ENCODE measurements around the gene PRKCA.

PRKCA gene

GRCh38 chr17:66734186-66734943, 432.0 kb downstream of the PRKCA start:
- ChIA-PET POLR2A (no interaction called here), CTCF (no interaction called here)
- H3K4me3 ChIP-seq (ENCODE audit: low read depth, low read length) = no peak overlapping the region
- no peak for TF ChIP-seq CTCF (IDR thresholded peaks at IDR 0.05; ENCODE audit: insufficient read depth, low read length, missing control alignments)
- DNase-seq (ENCODE audit: low read depth, low spot score) = no peak

GRCh38 chr17:66737524-66737923, 435.1 kb downstream of the PRKCA start:
- ChIA-PET POLR2A (interaction anchor here (0.9 kb wide), 1 partner anchor 10 kb away, joined by 3 read pairs; no protein-coding TSS in a partner anchor), CTCF (interaction anchor here (2.4 kb wide), 1 partner anchor 9 kb away, joined by 13 read pairs; no protein-coding TSS in a partner anchor)
- H3K4me3 ChIP-seq (ENCODE audit: low read depth, low read length) = no peak overlapping the region
- no peak for TF ChIP-seq CTCF (IDR thresholded peaks at IDR 0.05; ENCODE audit: insufficient read depth, low read length, missing control alignments)
- DNase-seq (ENCODE audit: low read depth, low spot score) = no peak

- no peak for DNase-seq (ENCODE audit: low read depth, low spot score)
- ChIA-PET POLR2A (interaction anchor here (0.9 kb wide), 1 partner anchor 10 kb away, joined by 3 read pairs; no protein-coding TSS in a partner anchor), CTCF (interaction anchor here (2.4 kb wide), 1 partner anchor 10 kb away, joined by 13 read pairs; no protein-coding TSS in a partner anchor)
- TF ChIP-seq CTCF (IDR thresholded peaks at IDR 0.05; ENCODE audit: insufficient read depth, low read length, missing control alignments) = no peak
- H3K4me3 ChIP-seq (ENCODE audit: low read depth, low read length) = no peak overlapping the region
These were observed 435.9 kb downstream of the PRKCA start for GRCh38 chr17:66738301-66738700.

GRCh38 chr17:66739553-66739952, 437.1 kb downstream of the PRKCA start:
- H3K4me3 ChIP-seq (ENCODE audit: low read depth, low read length) = no peak overlapping the region
- DNase-seq (ENCODE audit: low read depth, low spot score) = no peak
- no peak for TF ChIP-seq CTCF (IDR thresholded peaks at IDR 0.05; ENCODE audit: insufficient read depth, low read length, missing control alignments)
- ChIA-PET CTCF (no interaction called here), POLR2A (no interaction called here)

- no peak for TF ChIP-seq CTCF (IDR thresholded peaks at IDR 0.05; ENCODE audit: insufficient read depth, low read length, missing control alignments)
- ChIA-PET POLR2A (no interaction called here), CTCF (no interaction called here)
- DNase-seq (ENCODE audit: low read depth, low spot score) = no peak
- no peak overlapping the region for H3K4me3 ChIP-seq (ENCODE audit: low read depth, low read length)
These were observed 437.8 kb downstream of the PRKCA start for GRCh38 chr17:66740226-66740625.

DNA sequence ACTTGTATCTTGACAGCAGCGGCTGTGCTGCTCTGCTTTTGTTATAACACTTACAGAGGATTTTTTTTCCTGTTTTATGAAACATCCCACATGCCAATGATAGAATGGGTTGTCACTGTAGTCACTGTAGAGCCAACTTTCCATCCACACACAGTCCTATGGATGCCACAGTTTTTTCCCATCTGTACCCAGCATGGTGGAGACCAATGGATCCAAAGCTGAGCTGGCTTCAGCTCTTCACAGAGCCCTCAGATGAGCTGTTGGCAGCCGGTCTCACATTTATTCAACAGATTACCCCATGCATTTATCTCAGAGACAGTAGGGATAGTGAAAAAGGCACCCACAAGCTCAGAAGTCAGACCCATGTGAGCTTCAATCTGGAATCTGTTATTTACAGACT, 441.1 kb downstream of the PRKCA start:
- DNase-seq (ENCODE audit: low read depth, low spot score) = no peak
- H3K4me3 ChIP-seq (ENCODE audit: low read depth, low read length) = no peak overlapping the region
- no peak for TF ChIP-seq CTCF (IDR thresholded peaks at IDR 0.05; ENCODE audit: insufficient read depth, low read length, missing control alignments)
- POLR2A ChIA-PET = no interaction called here
- CTCF ChIA-PET = no interaction called here
